Nephron (organoid): ENCODE results near the gene SLC25A33.
A peak's percentile ranks its signal among the peaks of the same experiment; 100 is the strongest.
"Not testable (repeated sequence)": the region's sequence is repeated elsewhere in the genome, so short reads cannot be mapped to it uniquely, and the experiment has no call there.

Experiments
- H3K27ac Mint-ChIP-seq, 3 experiments: 2 replicates each; pipeline ENCODE4 v1.8.0; 2020; ENCODE audit warnings: mixed read lengths in 3 of 3, mild to moderate bottlenecking in 2 of 3, moderate library complexity in 1 of 3
- H3K27me3 Mint-ChIP-seq: 2 replicates; pipeline ENCODE4 v1.8.0; 2021; ENCODE audit warnings: low read depth, mild to moderate bottlenecking, moderate library complexity, mixed read lengths
- H3K36me3 Mint-ChIP-seq: 2 replicates; pipeline ENCODE4 v1.8.0; 2020; ENCODE audit warnings: low read depth, mixed read lengths
- H3K4me1 Mint-ChIP-seq: 2 replicates; pipeline ENCODE4 v1.8.0; 2020; ENCODE audit warnings: mixed read lengths
- H3K4me3 Mint-ChIP-seq, 3 experiments: 2 replicates each; pipeline ENCODE4 v1.8.0; 2020; ENCODE audit warnings: mild to moderate bottlenecking in 3 of 3, mixed read lengths in 3 of 3, moderate library complexity in 2 of 3
- H3K9me3 Mint-ChIP-seq: 2 replicates; pipeline ENCODE4 v1.8.0; 2020; ENCODE audit warnings: mixed read lengths
- TF ChIP-seq, protein P1 (sequence below), 3 experiments: fragments of 200-600 bp; sonication (generic); IDR thresholded peaks; one replicate each; pipeline ENCODE4 v1.5.0; 2021; ENCODE audit warnings: antibody characterized with exemption in 3 of 3; ENCODE audit not compliant: unreplicated experiment in 3 of 3

Gene SLC25A33

GRCh38 chr1:9500756-9501754 is 38.2 kb upstream of the SLC25A33 start:
- TF ChIP-seq, protein P1, sequence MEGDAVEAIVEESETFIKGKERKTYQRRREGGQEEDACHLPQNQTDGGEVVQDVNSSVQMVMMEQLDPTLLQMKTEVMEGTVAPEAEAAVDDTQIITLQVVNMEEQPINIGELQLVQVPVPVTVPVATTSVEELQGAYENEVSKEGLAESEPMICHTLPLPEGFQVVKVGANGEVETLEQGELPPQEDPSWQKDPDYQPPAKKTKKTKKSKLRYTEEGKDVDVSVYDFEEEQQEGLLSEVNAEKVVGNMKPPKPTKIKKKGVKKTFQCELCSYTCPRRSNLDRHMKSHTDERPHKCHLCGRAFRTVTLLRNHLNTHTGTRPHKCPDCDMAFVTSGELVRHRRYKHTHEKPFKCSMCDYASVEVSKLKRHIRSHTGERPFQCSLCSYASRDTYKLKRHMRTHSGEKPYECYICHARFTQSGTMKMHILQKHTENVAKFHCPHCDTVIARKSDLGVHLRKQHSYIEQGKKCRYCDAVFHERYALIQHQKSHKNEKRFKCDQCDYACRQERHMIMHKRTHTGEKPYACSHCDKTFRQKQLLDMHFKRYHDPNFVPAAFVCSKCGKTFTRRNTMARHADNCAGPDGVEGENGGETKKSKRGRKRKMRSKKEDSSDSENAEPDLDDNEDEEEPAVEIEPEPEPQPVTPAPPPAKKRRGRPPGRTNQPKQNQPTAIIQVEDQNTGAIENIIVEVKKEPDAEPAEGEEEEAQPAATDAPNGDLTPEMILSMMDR (IDR thresholded peaks at IDR 0.05; ENCODE audit: unreplicated experiment in 3 of 3) = no peak
- Mint-ChIP-seq H3K4me3 (no peak overlapping the region), H3K36me3 (no peaks in the 10 kb centered on the region), H3K27ac (peak overlapping the region; percentile 36 to 93 (median 67)), H3K27me3 (peaks cover 16% of the 10 kb centered on the region), H3K9me3 (no peaks in the 10 kb centered on the region), H3K4me1 (no peaks in the 10 kb centered on the region)

DNA sequence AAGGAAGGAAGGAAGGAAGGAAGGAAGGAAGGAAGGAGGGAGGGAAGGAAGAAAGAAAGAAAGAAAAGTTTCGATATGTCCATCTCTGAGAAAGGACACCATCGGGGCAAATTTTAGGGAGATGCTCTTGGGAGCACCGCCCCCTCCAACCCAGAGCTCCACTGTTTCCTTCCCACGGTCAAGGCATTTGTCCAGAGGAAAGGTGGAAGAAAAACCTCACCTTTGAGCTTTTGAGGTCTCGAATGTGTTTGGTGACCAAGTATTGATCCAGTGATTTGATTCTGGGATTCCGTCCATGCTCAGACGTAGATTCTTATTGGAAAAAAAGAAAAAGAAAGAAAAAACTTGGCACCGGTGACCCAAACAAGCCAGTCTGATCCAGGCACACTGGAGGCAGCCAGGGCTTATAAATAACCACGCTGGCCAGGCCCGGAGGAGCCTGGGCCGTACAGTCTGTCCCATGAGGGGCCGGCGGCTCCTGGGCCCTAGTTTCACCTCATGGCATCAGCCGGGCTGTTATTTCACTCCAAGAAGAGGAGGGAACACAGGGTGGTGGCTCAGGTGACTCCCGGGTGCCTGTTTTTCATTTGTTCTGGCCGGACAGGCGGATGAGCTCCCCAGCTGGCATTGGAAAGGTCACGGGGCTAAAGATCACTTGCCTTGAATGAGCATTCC is 36.1 kb upstream of the SLC25A33 start:
- Mint-ChIP-seq H3K4me3 (no peak overlapping the region), H3K27me3 (peaks cover 20% of the 10 kb centered on the region), H3K27ac (no peak overlapping the region), H3K9me3 (no peaks in the 10 kb centered on the region), H3K4me1 (no peaks in the 10 kb centered on the region), H3K36me3 (no peaks in the 10 kb centered on the region)
- TF ChIP-seq, protein P1 (IDR thresholded peaks at IDR 0.05; ENCODE audit: unreplicated experiment in 3 of 3) = no peak

DNA sequence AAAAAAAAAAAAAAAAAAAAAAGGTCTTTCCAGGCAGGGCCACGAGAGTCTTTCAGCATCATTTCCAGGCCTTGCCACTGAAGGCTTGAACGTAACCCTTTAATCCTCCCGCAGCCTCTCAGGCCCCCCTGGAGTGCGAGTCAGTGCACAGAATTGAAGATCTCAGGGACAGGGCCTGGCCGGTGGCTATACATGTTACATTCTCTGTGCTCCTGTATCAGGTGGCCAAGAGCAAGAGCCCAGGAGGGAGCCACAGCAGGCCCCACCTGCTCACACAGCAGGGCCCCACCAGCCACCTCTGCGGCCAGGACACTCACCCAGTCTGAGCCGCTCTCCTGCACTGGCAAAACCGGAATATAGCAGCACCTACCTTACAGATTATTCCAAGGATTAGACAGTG is 34.1 kb upstream of the SLC25A33 start:
- no peak overlapping the region for H3K27ac Mint-ChIP-seq
- H3K4me3 Mint-ChIP-seq = no peak overlapping the region
- TF ChIP-seq, protein P1 (IDR thresholded peaks at IDR 0.05; ENCODE audit: unreplicated experiment in 3 of 3) = no peak
- H3K27me3 Mint-ChIP-seq = peaks cover 16% of the 10 kb centered on the region
- H3K36me3 Mint-ChIP-seq = no peaks in the 10 kb centered on the region
- H3K4me1 Mint-ChIP-seq = no peaks in the 10 kb centered on the region
- no peaks in the 10 kb centered on the region for H3K9me3 Mint-ChIP-seq

DNA sequence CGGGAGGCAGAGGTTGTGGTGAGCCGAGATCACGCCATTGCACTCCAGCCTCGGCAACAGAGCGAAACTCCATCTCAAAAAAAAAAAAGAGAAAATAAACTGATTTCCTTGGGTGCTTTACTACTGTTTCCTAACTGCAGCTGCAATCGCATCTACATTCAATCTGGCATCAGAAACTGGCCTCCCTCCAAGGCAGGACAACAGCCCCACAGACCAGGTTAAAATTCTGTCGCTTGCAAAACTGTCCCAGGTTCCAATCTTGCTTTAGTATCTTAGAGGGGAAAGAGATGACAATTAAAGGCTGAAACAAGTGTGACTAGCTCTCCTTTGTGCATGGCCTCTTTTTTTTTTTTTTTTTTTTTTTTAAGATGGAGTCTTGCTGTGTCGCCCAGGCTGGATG is 32.4 kb upstream of the SLC25A33 start:
- Mint-ChIP-seq H3K27me3 (peaks cover 16% of the 10 kb centered on the region), H3K4me3 (no peak overlapping the region), H3K27ac (no peak overlapping the region), H3K9me3 (no peaks in the 10 kb centered on the region), H3K36me3 (no peaks in the 10 kb centered on the region), H3K4me1 (no peaks in the 10 kb centered on the region)
- TF ChIP-seq, protein P1 (IDR thresholded peaks at IDR 0.05; ENCODE audit: unreplicated experiment in 3 of 3) = no peak

GRCh38 chr1:9510130-9510529 is 29.1 kb upstream of the SLC25A33 start:
- H3K9me3 Mint-ChIP-seq = peaks cover 6% of the 10 kb centered on the region
- H3K36me3 Mint-ChIP-seq = no peaks in the 10 kb centered on the region
- TF ChIP-seq, protein P1 (IDR thresholded peaks at IDR 0.05; ENCODE audit: unreplicated experiment in 3 of 3) = no peak
- peaks cover 12% of the 10 kb centered on the region for H3K27me3 Mint-ChIP-seq
- no peak overlapping the region for H3K4me3 Mint-ChIP-seq
- no peak overlapping the region for H3K27ac Mint-ChIP-seq
- H3K4me1 Mint-ChIP-seq = no peaks in the 10 kb centered on the region

DNA sequence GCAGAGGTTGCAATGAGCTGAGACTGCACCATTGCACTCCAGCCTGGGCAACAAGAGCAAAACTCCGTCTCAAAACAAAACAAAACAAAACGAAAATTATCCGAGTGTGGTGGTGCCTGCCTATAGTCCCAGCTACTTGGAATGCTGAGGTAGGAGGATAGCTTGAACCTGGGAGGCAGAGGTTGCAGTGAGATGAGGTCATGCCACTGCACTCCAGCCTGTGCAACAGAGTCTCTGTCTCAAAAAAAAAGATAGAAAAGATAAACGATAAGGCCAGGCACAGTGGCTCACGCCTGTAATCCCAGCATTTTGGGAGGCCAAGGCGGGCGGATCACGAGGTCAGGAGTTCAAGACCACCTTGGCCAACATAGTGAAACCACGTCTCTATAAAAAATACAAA is 23.7 kb upstream of the SLC25A33 start:
- H3K4me3 Mint-ChIP-seq, H3K27ac Mint-ChIP-seq, H3K9me3 Mint-ChIP-seq, H3K36me3 Mint-ChIP-seq, H3K27me3 Mint-ChIP-seq, H3K4me1 Mint-ChIP-seq: not testable (repeated sequence)
